ENCODE measurements around the gene MRPL38.

The MRPL38 gene

DNA sequence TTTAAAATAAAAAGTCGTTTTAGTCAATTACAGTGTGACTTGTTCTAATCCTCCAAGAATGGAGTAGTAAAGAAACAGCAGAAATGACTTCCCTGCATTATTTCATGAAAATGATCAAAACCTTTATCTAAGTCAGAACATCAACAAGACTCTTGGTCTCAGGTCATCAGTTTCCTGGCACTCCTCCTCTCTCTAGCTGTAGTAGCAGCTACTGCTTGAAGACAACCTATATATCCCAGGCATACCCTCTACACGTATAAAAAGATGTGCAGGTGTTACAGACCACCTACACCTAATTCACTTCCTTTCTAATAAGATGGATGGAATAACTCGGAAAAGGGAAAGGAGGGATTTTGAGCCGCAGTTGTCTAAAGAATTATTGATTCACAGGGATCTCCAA lies 37.8 kb upstream of the MRPL38 start:
- DNase-seq: no peak
- H3K4me3 ChIP-seq (ENCODE audit: low read depth, low read length): no peak overlapping the region
- no peaks in the 10 kb centered on the region for H3K9me3 ChIP-seq (ENCODE audit: severe bottlenecking)
- no peak overlapping the region for H3K27ac ChIP-seq
- TF ChIP-seq, protein P1, sequence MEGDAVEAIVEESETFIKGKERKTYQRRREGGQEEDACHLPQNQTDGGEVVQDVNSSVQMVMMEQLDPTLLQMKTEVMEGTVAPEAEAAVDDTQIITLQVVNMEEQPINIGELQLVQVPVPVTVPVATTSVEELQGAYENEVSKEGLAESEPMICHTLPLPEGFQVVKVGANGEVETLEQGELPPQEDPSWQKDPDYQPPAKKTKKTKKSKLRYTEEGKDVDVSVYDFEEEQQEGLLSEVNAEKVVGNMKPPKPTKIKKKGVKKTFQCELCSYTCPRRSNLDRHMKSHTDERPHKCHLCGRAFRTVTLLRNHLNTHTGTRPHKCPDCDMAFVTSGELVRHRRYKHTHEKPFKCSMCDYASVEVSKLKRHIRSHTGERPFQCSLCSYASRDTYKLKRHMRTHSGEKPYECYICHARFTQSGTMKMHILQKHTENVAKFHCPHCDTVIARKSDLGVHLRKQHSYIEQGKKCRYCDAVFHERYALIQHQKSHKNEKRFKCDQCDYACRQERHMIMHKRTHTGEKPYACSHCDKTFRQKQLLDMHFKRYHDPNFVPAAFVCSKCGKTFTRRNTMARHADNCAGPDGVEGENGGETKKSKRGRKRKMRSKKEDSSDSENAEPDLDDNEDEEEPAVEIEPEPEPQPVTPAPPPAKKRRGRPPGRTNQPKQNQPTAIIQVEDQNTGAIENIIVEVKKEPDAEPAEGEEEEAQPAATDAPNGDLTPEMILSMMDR (IDR thresholded peaks at IDR 0.05; ENCODE audit: low read depth, low read length): no peak
- no peaks in the 10 kb centered on the region for H3K27me3 ChIP-seq (ENCODE audit: insufficient read depth, low read depth, severe bottlenecking)
- H3K36me3 ChIP-seq: peaks cover 25% of the 10 kb centered on the region

- no peaks in the 10 kb centered on the region for H3K27me3 ChIP-seq (ENCODE audit: insufficient read depth, low read depth, severe bottlenecking)
- H3K4me3 ChIP-seq (ENCODE audit: low read depth, low read length): peak overlapping the region; percentile 97
- peaks cover 20% of the 10 kb centered on the region for H3K36me3 ChIP-seq
- DNase-seq: no peak
- TF ChIP-seq, protein P1 (IDR thresholded peaks at IDR 0.05; ENCODE audit: low read depth, low read length): no peak
- H3K9me3 ChIP-seq (ENCODE audit: severe bottlenecking): peaks cover 3% of the 10 kb centered on the region
- H3K27ac ChIP-seq: peak overlapping the region; percentile 95
Observed at GRCh38 chr17:75941442-75941819, 36.7 kb upstream of the MRPL38 start.

GRCh38 chr17:75940727-75941441 lies 36.2 kb upstream of the MRPL38 start, which contains the start of gene FBF1:
TSS of gene FBF1 (minus strand) at chr17:75941042. CDS start at chr17:75938149, 2,893 bp downstream.
- peak within 1 kb of the TSS; percentile 95 for H3K27ac ChIP-seq
- H3K9me3 ChIP-seq (ENCODE audit: severe bottlenecking): peaks cover 3% of the 10 kb centered on the region
- DNase-seq: peak; percentile 99
- H3K36me3 ChIP-seq: peaks cover 15% of the 10 kb centered on the region
- TF ChIP-seq, protein P1 (IDR thresholded peaks at IDR 0.05; ENCODE audit: low read depth, low read length): no peak
- H3K27me3 ChIP-seq (ENCODE audit: insufficient read depth, low read depth, severe bottlenecking): no peaks in the 10 kb centered on the region
- H3K4me3 ChIP-seq (ENCODE audit: low read depth, low read length): peak within 1 kb of the TSS; percentile 97

GRCh38 chr17:75937652-75938051 lies 33.0 kb upstream of the MRPL38 start:
- TF ChIP-seq, protein P1 (IDR thresholded peaks at IDR 0.05; ENCODE audit: low read depth, low read length): no peak
- Histone ChIP-seq H3K27me3 (ENCODE audit: insufficient read depth, low read depth, severe bottlenecking) (no peaks in the 10 kb centered on the region), H3K9me3 (ENCODE audit: severe bottlenecking) (peaks cover 3% of the 10 kb centered on the region), H3K36me3 (no peaks in the 10 kb centered on the region; the same call in 1 of the 2 replicates), H3K4me3 (ENCODE audit: low read depth, low read length) (no peak overlapping the region), H3K27ac (no peak overlapping the region)
- DNase-seq: no peak

- H3K4me3 ChIP-seq (ENCODE audit: low read depth, low read length): no peak overlapping the region
- no peak overlapping the region for H3K27ac ChIP-seq
- H3K36me3 ChIP-seq: peaks cover 3% of the 10 kb centered on the region
- TF ChIP-seq, protein P1 (IDR thresholded peaks at IDR 0.05; ENCODE audit: low read depth, low read length): no peak
- H3K27me3 ChIP-seq (ENCODE audit: insufficient read depth, low read depth, severe bottlenecking): no peaks in the 10 kb centered on the region
- peaks cover 3% of the 10 kb centered on the region for H3K9me3 ChIP-seq (ENCODE audit: severe bottlenecking)
- no peak for DNase-seq
Observed at GRCh38 chr17:75933808-75934207, 29.1 kb upstream of the MRPL38 start.

GRCh38 chr17:75932852-75933251 lies 28.2 kb upstream of the MRPL38 start:
- no peak overlapping the region for H3K27ac ChIP-seq
- no peaks in the 10 kb centered on the region for H3K27me3 ChIP-seq (ENCODE audit: insufficient read depth, low read depth, severe bottlenecking)
- peaks cover 3% of the 10 kb centered on the region for H3K9me3 ChIP-seq (ENCODE audit: severe bottlenecking)
- no peak overlapping the region for H3K4me3 ChIP-seq (ENCODE audit: low read depth, low read length)
- peaks cover 3% of the 10 kb centered on the region for H3K36me3 ChIP-seq
- DNase-seq: no peak
- TF ChIP-seq, protein P1 (IDR thresholded peaks at IDR 0.05; ENCODE audit: low read depth, low read length): no peak

All from WERI-Rb-1 (cell line).